IMR-90 (cell line): ENCODE data around the gene TMEM161A. TPM values are rescaled to one million over a fixed set of nuclear protein-coding genes. Genes with fewer than 3 reads are reported as not detected.

Experiments
- ATAC-seq: fragments of 200-7000 bp; cut with Tn5 transposase; 2 replicates; pipeline ENCODE4 v1.9.1; 2020; ENCODE audit warnings: low read depth, mild to moderate bottlenecking, moderate library complexity
- BruUV-seq: library from RNA; stranded (reverse); fragments of 400-500 nt; replicated peaks from 2 replicates; lab custom pipeline; 2021; lab: Mats Ljungman, UMichigan
- CTCF ChIA-PET: fragments of 300-600 bp; formaldehyde crosslinking; extraction: SDS; loops from one replicate; lab custom pipeline; 2021; ENCODE audit warnings: antibody characterized with exemption; lab: Yijun Ruan, JAX
- POLR2A ChIA-PET: fragments of 300-600 bp; sonication (Branson Sonifier 250); formaldehyde crosslinking; loops from one replicate; lab custom pipeline; 2022; ENCODE audit warnings: antibody characterized with exemption; ENCODE audit not compliant: unreplicated experiment; lab: Charles Lee
- DNase-seq: peaks from one replicate; pipeline ENCODE4 v3.0.0; 2013
- H2AFZ ChIP-seq: replicated peaks from 2 replicates; pipeline ENCODE3; 2013; ENCODE audit warnings: low read length, mild to moderate bottlenecking; ENCODE audit not compliant: poor library complexity
- H2AK5ac ChIP-seq: 2 replicates; pipeline ENCODE4 v1.6.1; 2013; ENCODE audit warnings: low read depth, low read length, inconsistent platforms
- H2AK9ac ChIP-seq: replicated peaks from 2 replicates; pipeline ENCODE3; 2013; ENCODE audit warnings: mild to moderate bottlenecking, low read depth, low read length, moderate library complexity; ENCODE audit not compliant: poor library complexity
- H2BK120ac ChIP-seq: 2 replicates; pipeline ENCODE4 v1.6.1; 2013; ENCODE audit warnings: low read depth, low read length, inconsistent platforms
- H2BK15ac ChIP-seq: 3 replicates; pipeline ENCODE4 v1.6.1; 2013; ENCODE audit warnings: low read depth, low read length, inconsistent platforms
- H2BK20ac ChIP-seq: 2 replicates; pipeline ENCODE4 v1.6.1; 2013; ENCODE audit warnings: low read depth, mild to moderate bottlenecking, inconsistent platforms, low read length, moderate library complexity
- H2BK5ac ChIP-seq: 2 replicates; pipeline ENCODE4 v1.6.1; 2013; ENCODE audit warnings: mild to moderate bottlenecking, low read depth, low read length, inconsistent platforms; ENCODE audit not compliant: poor library complexity, severe bottlenecking
- H3K14ac ChIP-seq: replicated peaks from 2 replicates; pipeline ENCODE4 v1.6.1; 2013; ENCODE audit warnings: low read depth, low read length, inconsistent platforms
- H3K18ac ChIP-seq: 2 replicates; pipeline ENCODE4 v1.6.1; 2013; ENCODE audit warnings: low read depth, low read length, control low read depth
- H3K23ac ChIP-seq: 2 replicates; pipeline ENCODE4 v1.6.1; 2013; ENCODE audit warnings: low read depth, low read length, inconsistent platforms
- H3K27ac ChIP-seq: 2 replicates; pipeline ENCODE4 v1.5.1; 2013; ENCODE audit warnings: mild to moderate bottlenecking, control low read depth, low read length; ENCODE audit not compliant: insufficient read depth
- H3K27me3 ChIP-seq: 2 replicates; pipeline ENCODE4 v1.6.1; 2013; ENCODE audit warnings: low read length; ENCODE audit not compliant: control insufficient read depth, insufficient read depth
- H3K36me3 ChIP-seq: 2 replicates; pipeline ENCODE4 v1.6.1; 2013; ENCODE audit warnings: low read length, mixed read lengths; ENCODE audit not compliant: control insufficient read depth, insufficient read depth
- H3K4ac ChIP-seq: 2 replicates; pipeline ENCODE4 v1.6.1; 2013; ENCODE audit warnings: low read depth, low read length, inconsistent platforms
- H3K4me1 ChIP-seq: 2 replicates; pipeline ENCODE4 v1.6.1; 2013; ENCODE audit warnings: low read length, mixed read lengths; ENCODE audit not compliant: control insufficient read depth, insufficient read depth
- H3K4me2 ChIP-seq: 2 replicates; pipeline ENCODE4 v1.6.1; 2013; ENCODE audit warnings: low read depth, mild to moderate bottlenecking, control low read depth, low read length, moderate library complexity
- H3K4me3 ChIP-seq: 2 replicates; pipeline ENCODE4 v1.5.1; 2013; ENCODE audit warnings: low read depth, mild to moderate bottlenecking, control low read depth, low read length, moderate library complexity; ENCODE audit not compliant: insufficient read depth
- H3K56ac ChIP-seq: 2 replicates; pipeline ENCODE4 v1.6.1; 2013; ENCODE audit warnings: low read length, inconsistent platforms; ENCODE audit not compliant: insufficient read depth; ENCODE audit errors: extremely low read depth
- H3K79me1 ChIP-seq, 2 experiments: 2 replicates each; pipeline ENCODE4 v1.6.1; 2013; ENCODE audit warnings: low read length in 2 of 2, inconsistent platforms in 1 of 2, low read depth in 1 of 2
- H3K9ac ChIP-seq: 2 replicates; pipeline ENCODE4 v1.6.1; 2013; ENCODE audit warnings: low read depth, low read length, control low read depth
- H3K9me1 ChIP-seq: 2 replicates; pipeline ENCODE4 v1.6.1; 2013; ENCODE audit warnings: low read length, inconsistent platforms; ENCODE audit not compliant: insufficient read depth
- H3K9me3 ChIP-seq: 2 replicates; pipeline ENCODE4 v1.6.1; 2013; ENCODE audit warnings: low read length; ENCODE audit not compliant: control insufficient read depth, insufficient read depth
- H4K20me1 ChIP-seq: 2 replicates; pipeline ENCODE4 v1.6.1; 2013; ENCODE audit warnings: low read length, inconsistent platforms; ENCODE audit not compliant: insufficient read depth
- H4K5ac ChIP-seq: 2 replicates; pipeline ENCODE4 v1.6.1; 2013; ENCODE audit warnings: mild to moderate bottlenecking, low read depth, low read length, control low read depth
- H4K8ac ChIP-seq, 2 experiments: 2 replicates each; pipeline ENCODE4 v1.6.1; 2013; ENCODE audit warnings: low read depth in 2 of 2, low read length in 2 of 2, control low read depth in 1 of 2, inconsistent platforms in 1 of 2
- H4K91ac ChIP-seq: 2 replicates; pipeline ENCODE4 v1.6.1; 2013; ENCODE audit warnings: low read depth, low read length, inconsistent platforms; ENCODE audit not compliant: insufficient read depth
- BHLHE40 ChIP-seq: fragments of 150-350 bp; IDR thresholded peaks from 2 replicates; pipeline ENCODE4 v1.6.1; 2016; ENCODE audit warnings: mild to moderate bottlenecking, low read depth, low read length
- CEBPB ChIP-seq: IDR thresholded peaks from 2 replicates; pipeline ENCODE4 v1.6.1; 2012; ENCODE audit warnings: low read depth, low read length, improper control_type of control experiment
- CTCF ChIP-seq: conservative IDR thresholded peaks from 2 replicates; pipeline ENCODE4 v1.5.1; 2012; ENCODE audit warnings: mild to moderate bottlenecking, low read depth, low read length, improper control_type of control experiment
- FOS ChIP-seq: fragments of 150-350 bp; IDR thresholded peaks from 2 replicates; pipeline ENCODE4 v1.6.1; 2016; ENCODE audit warnings: low read depth, low read length
- MAZ ChIP-seq: IDR thresholded peaks from 2 replicates; pipeline ENCODE4 v1.6.1; 2012; ENCODE audit warnings: low read depth, mild to moderate bottlenecking, low read length, improper control_type of control experiment, moderate library complexity, borderline replicate concordance
- NFE2L2 ChIP-seq: fragments of 150-350 bp; IDR thresholded peaks from 2 replicates; pipeline ENCODE4 v1.6.1; 2016; ENCODE audit warnings: low read depth, mild to moderate bottlenecking, low read length
- POLR2A ChIP-seq: IDR thresholded peaks from 2 replicates; pipeline ENCODE4 v1.6.1; 2012; ENCODE audit warnings: mild to moderate bottlenecking, low read depth, low read length
- RAD21 ChIP-seq: IDR thresholded peaks from 2 replicates; pipeline ENCODE4 v1.6.1; 2012; ENCODE audit warnings: low read length, improper control_type of control experiment
- RCOR1 ChIP-seq: IDR thresholded peaks from 2 replicates; pipeline ENCODE4 v1.6.1; 2012; ENCODE audit warnings: mild to moderate bottlenecking, low read length, improper control_type of control experiment; ENCODE audit not compliant: insufficient replicate concordance
- WGBS, 2 experiments: methylation state at CpG; one replicate each; pipeline versions ENCODE4 v1.1.5 to v1.1.7; 2013; ENCODE audit warnings: missing lambda C conversion rate in 2 of 2; ENCODE audit not compliant: insufficient read length in 1 of 2; ENCODE audit errors: extremely low coverage in 2 of 2; 5-methylcytosine and 5-hydroxymethylcytosine counted together
- dilution Hi-C: fragments of 300-500 bp; cut with HindIII; formaldehyde crosslinking; loops from one replicate; pipeline ENCODE4 v1.14.3; 2018; ENCODE audit warnings: low sequenced_read_pairs; ENCODE audit not compliant: unreplicated experiment
- in situ Hi-C: fragments of 300-500 bp; cut with MboI; formaldehyde crosslinking; loops from 3 replicates; pipeline ENCODE4 v1.14.3; 2019; ENCODE audit warnings: low sequenced_read_pairs, inconsistent platforms, mixed read lengths
- intact Hi-C: fragments of 100-400 bp; cut with micrococcal nuclease; formaldehyde crosslinking; loops from 2 replicates; pipeline ENCODE4 v1.10.0; 2022
- polyA plus RNA-seq, 3 experiments: library from polyadenylated mRNA; depleted of rRNA; stranded (reverse); fragments of >200 nt; gene quantifications; 2 replicates each; pipeline ENCODE4 v1.2.3, GENCODE V29; 2012; ENCODE audit warnings: low replicate concordance in 1 of 3
- total RNA-seq: library from RNA; depleted of rRNA; stranded (reverse); fragments of >200 nt; gene quantifications from 2 replicates; pipeline ENCODE4 v1.2.3, GENCODE V29; 2012

The TMEM161A gene
- total and polyA plus RNA-seq, 2 of the 4 experiments (the other 2 are of a cell fraction): 11.1 to 34.8 TPM

GRCh38 chr19:19159534-19159933 is 21.3 kb upstream of the TMEM161A start:
- no peak overlapping the region for H3K23ac ChIP-seq
- no peak overlapping the region for H3K9ac ChIP-seq
- H3K14ac ChIP-seq: no peak overlapping the region
- H2BK5ac ChIP-seq: no peak overlapping the region
- no peak overlapping the region for H3K56ac ChIP-seq
- no peak overlapping the region for H2BK20ac ChIP-seq
- no peak overlapping the region for H3K4ac ChIP-seq
- no peaks in the 10 kb centered on the region for H3K27me3 ChIP-seq
- H4K20me1 ChIP-seq: no peaks in the 10 kb centered on the region
- ATAC-seq (no peak), DNase-seq (no peak)
- H3K4me3 ChIP-seq: no peak overlapping the region
- H2AK5ac ChIP-seq: no peak overlapping the region
- ChIA-PET CTCF (no interaction called here), POLR2A (no interaction called here)
- WGBS, 2 experiments: no CpG with 5 or more reads among the region's 4 CpGs
- peaks cover 7% of the 10 kb centered on the region; the same call in 1 of the 2 replicates for H3K36me3 ChIP-seq
- no peak overlapping the region for H4K91ac ChIP-seq
- H3K9me3 ChIP-seq: peaks cover 6% of the 10 kb centered on the region; the same call in 1 of the 2 replicates
- H3K4me2 ChIP-seq: no peak overlapping the region
- no peaks in the 10 kb centered on the region for H3K4me1 ChIP-seq
- dilution Hi-C loops (no loop called here), intact Hi-C loops (no loop called here), in situ Hi-C loops (no loop called here)
- H3K9me1 ChIP-seq: no peaks in the 10 kb centered on the region
- no peak overlapping the region for H2AK9ac ChIP-seq
- no peaks in the 10 kb centered on the region for H3K79me1 ChIP-seq
- no TSS peak for BruUV-seq
- TF ChIP-seq RCOR1 (no peak), CTCF (no peak), NFE2L2 (no peak), POLR2A (no peak), RAD21 (no peak), BHLHE40 (no peak), MAZ (no peak), FOS (no peak), CEBPB (no peak)
- H4K8ac ChIP-seq: no peak overlapping the region
- H4K5ac ChIP-seq: no peak overlapping the region
- H3K27ac ChIP-seq: no peak overlapping the region
- H2BK120ac ChIP-seq: no peak overlapping the region
- no peak overlapping the region for H2AFZ ChIP-seq
- no peak overlapping the region for H2BK15ac ChIP-seq
- H3K18ac ChIP-seq: no peak overlapping the region
